HG02884 (cell line): ENCODE measurements around the gene PMEL.

ENCODE experiments used
- ATAC-seq: cut with Tn5 transposase; IDR thresholded peaks from one replicate; pipeline ENCODE4 v1.9.1; 2021; ENCODE audit warnings: mild to moderate bottlenecking, moderate library complexity; ENCODE audit not compliant: unreplicated experiment

PMEL gene

DNA sequence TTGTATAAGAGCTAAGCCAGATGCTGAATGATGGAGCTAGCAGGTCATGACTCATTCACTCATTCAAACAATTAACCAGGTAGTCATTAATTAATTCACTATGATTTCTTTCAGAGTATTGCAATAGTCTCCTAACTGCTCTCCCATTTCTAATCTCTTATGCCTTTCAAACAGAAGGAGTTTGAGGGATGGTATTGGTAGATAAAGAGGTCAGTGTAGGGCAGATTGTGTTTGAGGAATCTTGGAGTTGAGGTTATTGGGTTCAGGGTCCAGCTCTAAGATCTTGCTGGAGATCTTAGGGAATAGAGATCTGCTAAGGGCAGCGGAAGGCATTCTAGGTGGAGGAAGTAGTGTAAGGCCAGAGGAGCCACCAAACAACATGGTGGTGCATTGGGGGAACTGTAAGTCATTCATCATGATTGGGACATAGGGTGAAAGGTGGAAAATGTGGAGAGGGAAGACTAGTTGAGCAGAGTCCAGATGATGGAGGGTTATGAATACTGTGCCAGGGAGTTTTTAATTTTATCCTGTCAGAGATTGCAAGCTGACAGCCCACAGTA, 23.2 kb downstream of the PMEL start:
- ATAC-seq, result no peak

DNA sequence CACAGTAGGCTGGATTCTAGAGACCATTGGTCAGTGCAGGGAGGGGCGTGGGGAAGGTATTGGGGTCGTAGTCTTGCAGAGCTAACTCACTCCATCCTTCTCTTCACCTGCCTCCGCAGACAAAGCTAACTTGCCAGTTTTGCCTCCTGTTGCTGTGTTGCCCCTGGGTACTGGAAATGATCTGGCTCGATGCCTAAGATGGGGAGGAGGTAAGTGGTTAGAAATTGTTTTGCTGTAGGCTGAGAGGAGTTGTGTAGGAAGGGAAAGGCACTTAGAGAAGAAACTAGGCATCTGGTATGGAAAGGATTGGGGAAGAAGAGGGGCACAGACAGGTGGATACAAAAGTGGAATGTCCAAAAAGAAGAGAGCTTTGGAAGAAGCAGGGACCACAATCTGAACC, 23.8 kb downstream of the PMEL start:
- ATAC-seq, result no peak

DNA sequence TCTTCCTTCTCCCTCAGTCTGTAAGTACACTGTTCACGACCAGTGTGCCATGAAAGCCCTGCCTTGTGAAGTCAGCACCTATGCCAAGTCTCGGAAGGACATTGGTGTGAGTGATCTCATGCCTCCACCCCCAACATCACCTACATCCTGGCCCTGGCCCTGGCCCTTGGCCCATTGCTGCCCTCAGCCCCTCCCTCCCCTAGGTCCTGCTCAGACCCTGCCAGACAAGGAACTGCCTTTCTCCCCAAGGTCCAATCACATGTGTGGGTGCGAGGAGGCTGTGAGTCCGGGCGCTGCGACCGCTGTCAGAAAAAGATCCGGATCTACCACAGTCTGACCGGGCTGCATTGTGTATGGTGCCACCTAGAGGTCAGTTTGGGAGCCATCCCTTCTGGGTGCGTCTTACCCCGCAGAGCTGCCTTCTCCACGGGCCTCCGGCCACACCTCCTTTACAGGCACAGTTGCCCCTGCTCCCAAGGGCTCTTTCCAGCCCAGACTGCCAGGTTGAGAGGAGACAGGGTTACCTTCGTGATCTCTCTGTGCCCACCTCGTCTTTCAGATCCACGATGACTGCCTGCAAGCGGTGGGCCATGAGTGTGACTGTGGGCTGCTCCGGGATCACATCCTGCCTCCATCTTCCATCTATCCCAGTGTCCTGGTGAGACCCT, 25.6 kb downstream of the PMEL start:
- ATAC-seq, result peak; percentile 98

DNA sequence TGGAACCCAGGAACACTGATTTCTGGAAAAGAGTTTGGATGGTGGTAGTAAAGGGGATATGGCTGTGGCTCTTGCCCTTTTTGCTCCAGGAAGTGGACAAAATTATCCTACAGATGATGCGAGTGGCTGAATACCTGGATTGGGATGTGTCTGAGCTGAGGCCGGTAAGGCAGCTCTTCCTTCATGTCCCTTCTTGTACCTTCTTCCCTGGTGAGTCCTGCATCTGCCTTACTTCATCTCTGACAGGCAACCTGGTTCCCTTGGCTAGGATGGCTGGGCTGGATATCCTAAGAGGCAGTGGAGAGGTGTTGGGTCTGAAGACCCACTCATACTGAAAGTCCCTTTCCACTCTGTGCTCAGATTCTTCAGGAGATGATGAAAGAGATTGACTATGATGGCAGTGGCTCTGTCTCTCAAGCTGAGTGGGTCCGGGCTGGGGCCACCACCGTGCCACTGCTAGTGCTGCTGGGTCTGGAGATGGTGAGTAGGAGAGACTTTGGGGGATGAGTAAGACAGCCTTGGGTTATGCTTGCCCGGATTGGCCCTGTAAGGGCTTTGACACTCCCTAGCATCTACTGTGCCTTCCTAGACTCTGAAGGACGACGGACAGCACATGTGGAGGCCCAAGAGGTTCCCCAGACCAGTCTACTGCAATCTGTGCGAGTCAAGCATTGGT, 26.9 kb downstream of the PMEL start:
- ATAC-seq, result no peak

DNA sequence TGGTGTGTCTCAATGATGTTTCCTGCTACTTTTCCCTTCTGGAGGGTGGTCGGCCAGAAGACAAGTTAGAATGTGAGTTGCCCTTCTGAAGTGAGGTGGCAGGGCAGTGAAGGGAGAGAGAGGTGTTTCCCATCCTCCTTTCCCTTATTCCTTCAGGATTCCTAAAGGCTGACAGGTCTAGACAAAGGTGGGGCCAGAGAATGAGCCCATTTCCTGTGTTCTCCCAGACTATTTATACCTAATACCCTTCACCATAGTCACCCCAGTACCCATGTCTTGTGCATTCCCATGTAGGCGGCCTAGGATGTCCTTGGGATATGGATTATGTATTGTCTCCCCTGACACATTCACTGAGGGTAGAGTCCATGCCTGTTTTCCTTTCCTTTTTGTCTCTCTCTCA, 27.9 kb downstream of the PMEL start:
- no peak for ATAC-seq

DNA sequence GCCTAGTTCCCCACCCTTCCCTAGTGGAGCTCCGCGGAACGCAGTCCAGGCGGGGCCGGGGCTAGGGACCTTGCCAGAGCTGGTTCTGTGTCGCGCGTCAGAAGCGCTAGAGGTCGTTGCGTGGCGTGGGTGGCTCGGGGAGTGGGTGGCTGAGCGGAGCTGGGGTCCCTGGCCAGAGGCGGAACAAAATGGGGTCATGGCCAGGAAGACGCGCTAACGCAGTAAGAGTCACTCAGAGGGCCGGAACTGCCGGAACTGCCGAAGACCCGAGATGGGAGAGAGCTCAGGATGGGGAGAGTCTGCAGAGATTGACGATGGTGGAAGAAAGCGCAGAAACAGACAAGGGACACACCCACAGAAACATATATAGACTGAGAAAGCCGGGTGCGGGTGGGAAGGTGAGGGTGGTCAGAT, 30.1 kb downstream of the PMEL start:
- ATAC-seq, result no peak

DNA sequence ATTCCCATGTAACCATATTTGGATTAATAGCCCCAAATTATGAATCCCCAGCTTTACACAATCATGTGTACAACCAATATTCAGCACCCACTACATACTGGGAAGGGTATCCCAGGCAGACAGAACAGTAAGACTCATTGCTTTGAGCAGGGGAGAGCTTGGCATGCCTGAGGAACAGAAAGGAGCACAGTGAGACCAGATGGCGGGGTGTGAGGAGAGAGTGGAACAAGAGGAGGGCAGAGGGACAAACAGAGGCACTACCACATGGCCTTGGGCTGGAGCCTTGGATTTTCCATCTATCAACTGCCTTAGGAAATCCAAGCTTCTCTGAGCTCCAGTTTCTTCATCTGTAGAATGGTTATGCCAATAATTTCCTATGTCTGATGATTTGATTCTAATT, 31.1 kb downstream of the PMEL start:
- ATAC-seq, result no peak

DNA sequence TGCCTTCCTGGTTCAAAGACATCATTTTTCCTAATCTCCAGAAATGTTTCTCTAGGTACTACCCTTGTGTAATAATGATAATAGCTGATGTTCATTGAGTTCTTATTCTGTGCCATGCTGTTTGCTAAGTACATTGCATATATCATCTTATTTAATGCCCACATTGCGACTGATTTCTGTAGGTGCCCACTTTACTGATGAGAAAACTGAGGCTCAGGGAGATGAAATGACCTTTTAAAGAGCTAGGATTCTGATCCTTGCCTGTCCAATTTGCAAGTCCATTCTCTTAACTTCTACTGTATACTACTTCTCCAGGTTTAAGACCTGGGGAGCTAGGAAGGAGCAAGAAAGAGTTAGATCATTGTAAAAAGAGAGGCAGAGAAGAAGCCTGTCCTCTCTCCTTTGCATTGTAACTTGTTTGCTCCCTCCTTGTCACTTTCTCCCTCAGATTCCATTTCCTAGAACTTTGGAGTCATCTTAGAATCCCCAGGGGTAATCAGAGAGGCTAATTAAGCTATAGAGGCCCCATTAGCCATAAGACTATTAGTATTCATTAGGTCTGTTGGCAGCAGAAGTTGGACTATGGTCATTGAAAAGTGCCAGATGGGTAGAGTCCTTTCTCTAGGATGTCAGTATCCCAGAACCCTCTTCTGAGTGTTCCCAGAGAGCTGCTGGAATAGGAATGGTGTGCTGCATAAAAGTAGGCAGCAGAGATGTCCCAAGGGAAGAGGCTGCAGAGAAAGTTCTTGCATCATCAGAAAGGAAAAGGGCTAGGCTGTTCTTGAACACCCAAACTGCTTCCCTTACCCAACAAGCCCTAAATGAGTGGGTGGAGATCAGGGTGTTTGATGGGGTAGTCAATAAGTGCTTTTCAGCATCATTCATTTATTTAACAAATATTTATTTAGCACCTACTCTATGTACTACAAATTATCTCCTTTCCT, 31.8 kb downstream of the PMEL start:
- ATAC-seq, result no peak

DNA sequence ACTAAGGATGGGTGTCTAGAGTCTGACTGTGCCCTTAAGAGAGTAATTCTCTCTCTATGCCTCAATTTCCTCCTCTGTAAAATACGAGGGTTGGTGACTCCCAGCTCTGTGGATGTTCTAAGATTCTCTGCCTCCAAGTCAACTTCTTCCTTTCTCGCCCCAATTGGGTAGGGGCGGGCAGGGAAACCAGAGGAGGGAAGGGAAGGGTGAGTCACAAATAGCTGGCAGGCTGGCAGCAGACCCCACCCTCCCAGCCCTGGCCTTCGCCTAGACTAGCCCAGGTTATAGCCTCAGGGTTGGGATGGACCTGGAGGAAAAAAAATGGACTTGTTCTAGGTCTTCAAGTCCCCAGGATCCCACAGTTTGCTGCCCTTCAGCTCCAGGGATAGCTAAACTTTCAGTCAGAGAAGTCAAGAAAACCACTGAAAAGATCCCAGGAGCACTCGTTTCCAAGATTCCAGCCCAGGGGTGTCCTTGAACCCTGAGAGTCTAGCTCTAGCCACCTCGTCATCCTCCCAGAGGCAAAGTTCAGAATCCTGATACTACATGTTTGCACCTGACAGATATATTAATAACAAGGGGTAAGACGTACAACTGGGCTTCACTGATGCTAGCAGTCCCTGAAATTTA, 32.6 kb downstream of the PMEL start:
- no peak for ATAC-seq

DNA sequence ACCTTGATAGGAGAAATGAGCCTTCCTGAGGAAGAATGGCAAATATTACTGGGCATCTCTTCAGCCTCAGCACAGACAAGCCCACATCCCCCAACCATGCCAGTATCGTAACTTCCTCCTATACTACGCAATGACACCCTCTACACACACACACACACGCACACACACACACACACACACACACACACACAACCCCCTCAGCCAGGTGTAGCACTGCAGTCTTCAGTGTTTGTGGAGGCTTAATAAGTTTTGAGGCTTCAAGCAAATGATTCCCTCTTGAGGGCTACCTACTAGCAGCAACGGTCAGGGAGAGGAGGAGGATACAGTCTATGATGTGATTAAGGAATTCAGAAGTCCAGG, 33.3 kb downstream of the PMEL start:
- no peak for ATAC-seq

DNA sequence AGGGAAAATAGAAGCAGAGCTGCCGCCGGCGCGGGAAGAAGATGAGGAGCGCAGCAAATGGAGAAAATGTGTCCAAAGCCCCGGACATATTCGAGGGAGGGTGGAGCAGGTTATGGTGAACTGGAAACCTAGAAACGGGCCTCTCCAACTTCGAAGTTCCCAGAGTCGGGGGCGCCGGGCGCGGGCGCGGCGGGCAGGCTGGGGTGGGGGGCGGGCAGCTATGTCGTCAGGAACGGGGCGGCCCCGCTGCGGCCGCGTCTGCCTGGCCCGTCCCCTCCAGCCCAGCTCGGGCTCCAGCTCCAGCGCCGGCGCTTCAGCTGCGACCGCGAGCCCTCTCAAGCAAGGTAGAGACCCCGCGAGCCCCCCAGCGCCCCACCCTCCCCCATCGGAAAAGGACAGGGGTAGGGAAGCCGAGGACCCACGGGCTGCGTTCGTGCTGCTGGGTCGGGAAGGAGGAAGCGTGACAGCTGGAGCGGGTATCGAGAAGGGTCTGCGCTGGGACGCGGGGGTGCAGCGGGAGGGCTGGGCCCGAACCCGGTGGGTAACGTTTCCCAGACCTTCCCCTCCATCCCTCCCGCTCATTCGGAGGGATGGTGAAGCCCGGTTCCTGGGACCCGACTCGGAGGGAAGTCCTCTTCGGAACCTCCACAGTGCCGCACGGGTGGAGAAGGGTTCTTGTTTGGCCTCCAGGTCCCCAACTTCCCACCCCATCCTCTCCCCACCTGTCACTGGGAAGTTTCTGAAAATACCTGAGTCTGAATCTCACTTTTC, 33.9 kb downstream of the PMEL start:
- ATAC-seq, result no peak

DNA sequence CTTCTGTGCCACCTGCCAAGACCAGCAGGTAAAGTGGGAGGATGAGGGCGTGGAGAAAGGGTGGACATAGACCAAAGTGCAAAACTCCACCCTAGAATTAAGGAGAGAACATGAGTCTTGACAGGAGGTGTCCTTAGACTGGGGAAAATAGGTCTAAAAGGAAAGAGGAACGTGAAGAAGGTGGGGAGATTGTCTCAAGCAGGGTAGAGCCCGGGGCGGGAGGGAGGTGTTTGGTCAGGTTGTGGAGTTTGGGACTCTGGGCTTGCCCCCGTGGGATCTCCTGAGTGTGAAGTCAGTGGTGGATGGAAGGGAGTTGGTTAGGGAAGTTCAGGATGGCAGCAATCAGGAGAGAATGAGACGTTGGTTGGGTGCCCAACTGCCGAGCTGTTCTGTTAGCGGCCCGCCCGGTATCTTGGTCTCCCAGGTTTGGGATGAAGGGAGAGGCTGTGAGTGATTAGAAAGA, 34.5 kb downstream of the PMEL start:
- no peak for ATAC-seq

DNA sequence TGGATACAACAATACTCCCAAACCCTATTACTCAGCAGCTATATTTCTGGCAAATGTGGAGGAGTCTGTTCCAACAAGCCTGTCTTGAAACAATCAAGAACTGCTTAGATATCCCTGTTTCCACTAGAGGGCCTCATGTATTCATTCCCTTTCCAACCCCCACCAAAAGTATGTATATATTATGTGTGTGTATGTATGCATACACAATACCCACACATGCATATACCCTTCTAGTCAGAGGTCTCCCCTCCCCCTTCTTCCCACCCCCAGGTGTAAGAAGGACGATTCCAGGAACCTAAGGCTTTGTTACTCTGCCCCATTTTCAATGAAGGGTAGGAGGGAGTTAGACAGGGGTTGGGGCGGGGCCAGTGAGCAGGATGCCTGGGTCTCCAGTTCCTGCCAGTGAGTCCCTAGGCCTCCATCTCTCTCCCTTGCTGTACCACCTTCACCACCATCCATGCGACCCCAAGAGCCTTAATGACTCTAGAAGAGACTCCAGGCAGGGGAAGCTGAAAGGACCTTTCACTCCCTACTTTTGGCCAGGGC, 35.0 kb downstream of the PMEL start, which contains the start of gene DGKA:
Gene DGKA (plus strand): TSS at position 392 of the 546 bp plus-strand sequence. CDS start 5,342 bp downstream, outside the sequence.
- no peak for ATAC-seq

DNA sequence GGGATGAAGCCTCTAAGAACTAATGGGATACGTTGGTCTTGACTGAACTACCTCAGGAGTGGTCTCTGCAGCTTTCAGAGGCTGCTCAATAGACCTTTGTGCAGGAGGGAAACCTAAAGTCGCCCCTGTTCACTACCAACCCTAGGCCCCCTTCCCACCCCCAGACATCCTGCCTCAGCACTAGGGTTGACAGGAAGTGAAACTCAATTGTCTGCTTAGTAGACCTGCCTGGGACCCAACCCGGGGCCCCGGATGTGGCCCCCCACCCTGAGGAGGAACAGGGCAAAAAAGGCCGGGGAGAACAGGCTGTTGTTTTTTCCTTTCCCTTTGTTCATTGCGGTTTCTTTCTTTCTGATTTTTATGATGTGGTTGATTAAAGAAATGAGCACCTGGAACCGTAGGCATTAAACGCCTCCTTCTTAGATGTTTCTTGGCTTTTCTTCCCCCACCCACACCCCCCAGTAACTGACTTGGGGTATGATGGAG, 36.5 kb downstream of the PMEL start:
- ATAC-seq, result peak; percentile 38

DNA sequence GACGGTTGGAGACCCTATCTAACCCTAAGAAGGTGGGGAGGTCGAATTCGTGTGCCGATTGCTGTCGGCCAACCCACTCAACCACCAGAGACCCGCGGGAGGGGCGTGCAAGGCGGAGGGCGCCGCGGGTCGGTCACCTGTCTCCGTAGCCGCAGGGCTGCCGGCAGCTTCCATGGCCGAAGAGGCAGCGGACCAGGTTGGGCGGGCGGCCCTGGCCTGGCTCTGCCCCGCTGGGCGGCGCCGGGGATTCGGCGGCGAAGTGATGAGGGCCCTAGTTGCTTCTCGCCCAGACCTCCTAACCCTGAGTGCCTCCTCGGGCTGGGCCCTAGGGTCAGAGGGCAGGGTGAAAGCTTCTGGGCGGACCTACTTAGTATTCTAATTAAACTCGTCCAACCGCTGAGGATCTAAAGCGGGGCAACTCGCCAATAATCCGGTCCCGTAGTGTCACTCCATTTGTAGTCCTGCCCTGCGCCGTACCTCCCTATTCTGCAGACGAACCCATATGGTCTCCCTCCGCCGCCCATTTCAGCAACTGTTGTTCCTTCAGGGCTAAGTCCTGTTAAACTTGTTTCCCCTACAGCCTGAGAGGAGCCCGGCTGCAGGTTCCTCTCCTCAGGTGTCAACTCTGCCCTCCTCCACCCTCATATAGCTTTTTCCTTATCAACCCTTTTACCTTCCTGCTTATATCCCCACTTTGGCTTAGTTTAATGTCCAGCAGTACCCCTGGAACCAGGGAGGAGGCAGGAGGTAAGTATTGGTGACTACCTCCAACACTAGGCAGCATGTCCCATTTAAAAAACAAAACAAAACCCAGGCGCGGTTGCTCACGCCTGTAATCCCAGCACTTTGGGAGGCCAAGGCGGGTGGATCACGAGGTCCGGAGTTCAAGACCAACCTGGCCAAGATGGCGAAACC, 38.0 kb downstream of the PMEL start, which contains the start of gene PYM1:
Gene PYM1 (minus strand): TSS at position 307 of the 915 bp plus-strand sequence. CDS start 133 bp downstream, at position 174.
- ATAC-seq, result peak; percentile 29

DNA sequence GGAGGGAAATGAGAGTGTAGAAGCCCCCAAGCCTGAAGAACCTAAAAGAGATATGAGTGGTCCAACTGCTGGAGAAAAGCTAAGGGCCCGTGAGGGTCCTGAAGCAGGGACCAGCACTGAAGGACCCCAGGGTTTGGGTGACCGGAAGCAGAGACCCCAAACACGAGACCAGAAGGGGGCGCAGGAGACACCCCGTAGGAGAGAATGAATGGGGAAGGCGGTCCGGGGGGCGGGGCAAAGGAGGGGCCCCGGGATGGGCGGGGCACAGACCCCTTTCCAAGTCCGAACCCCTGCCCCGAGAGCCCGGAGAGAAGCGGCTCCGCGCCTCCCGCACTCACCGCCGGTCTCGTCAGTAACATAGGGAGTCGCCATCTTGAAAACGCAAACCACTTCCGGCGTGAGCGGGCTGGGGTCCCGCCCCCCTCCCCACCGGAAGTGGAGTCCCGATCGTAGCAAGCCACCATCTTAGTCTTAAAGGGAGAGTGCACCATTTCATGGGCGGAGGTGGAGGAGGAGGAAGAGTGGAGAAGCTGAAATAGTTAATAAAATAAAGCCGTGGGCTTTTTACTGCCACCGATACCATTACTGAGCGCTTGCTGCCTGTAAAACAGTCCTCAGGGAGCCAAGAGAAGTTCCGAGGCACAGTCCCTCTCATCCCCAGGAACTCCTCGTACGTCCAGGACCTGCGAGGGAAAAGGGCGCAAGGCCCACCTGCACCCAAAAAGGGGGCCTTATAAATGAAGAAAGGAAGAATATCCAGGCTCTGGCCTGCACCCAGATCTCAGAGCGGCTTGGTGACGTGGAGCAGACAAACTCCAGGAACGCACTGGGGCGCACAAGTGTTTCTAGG, 38.9 kb downstream of the PMEL start:
- ATAC-seq, result peak; percentile 33
